K562 (cell line): ENCODE data around the gene TOP3A. TPM values are rescaled to one million over a fixed set of nuclear protein-coding genes. Genes with fewer than 3 reads are reported as not detected.

Experiments
- BCOR ChIP-seq: fragments of 450-650 bp; IDR thresholded peaks from 2 replicates; pipeline ENCODE4 v1.6.1; 2016
- BHLHE40 ChIP-seq: IDR thresholded peaks from 2 replicates; pipeline ENCODE4 v1.6.1; 2011; ENCODE audit warnings: low read length, improper control_type of control experiment
- COPS2 ChIP-seq: fragments of 450-650 bp; conservative IDR thresholded peaks from 2 replicates; pipeline ENCODE4 v1.6.1; 2016; ENCODE audit warnings: mild to moderate bottlenecking, moderate library complexity
- RCOR1 ChIP-seq, 2 experiments: IDR thresholded peaks; 2 replicates each; pipeline ENCODE4 v1.6.1; 2012; ENCODE audit warnings: low read depth in 2 of 2, low read length in 2 of 2, borderline replicate concordance in 1 of 2, improper control_type of control experiment in 1 of 2
- ZNF197 ChIP-seq: fragments of 200-800 bp; sonication (Bioruptor generic); IDR thresholded peaks from 2 replicates; pipeline ENCODE4 v1.6.1; 2016; ENCODE audit warnings: low read depth, missing genetic modification characterization, missing compliant biosample characterization
- ZNF79 ChIP-seq: fragments of 250-450 bp; sonication (Bioruptor Pico); IDR thresholded peaks from 2 replicates; pipeline ENCODE4 v1.4.0; 2020; ENCODE audit warnings: low read depth, mild to moderate bottlenecking, moderate library complexity
- polyA plus RNA-seq, 8 experiments: library from polyadenylated mRNA; depleted of rRNA in 4 of 8; stranded (reverse) in 5 of 8; unstranded in 3 of 8; fragments of >200 nt; fragmentation: Nextera tagmentation in 2 of 8; fragmentation: Illumina TruSeq in 1 of 8; extraction: Ambion mirVana in 2 of 8; extraction: Trizol in 1 of 8; gene quantifications; 2 replicates each; pipeline versions ENCODE4 v1.2.1 to v1.2.3, GENCODE V29; 2011 to 2014; ENCODE audit warnings: inconsistent platforms in 1 of 8, missing spikeins in 1 of 8
- total RNA-seq, 7 experiments: library from RNA; depleted of rRNA in 6 of 7; stranded (reverse); fragments of >200 nt in 6 of 7; fragmentation: Illumina TruSeq in 2 of 7; extraction: Trizol in 2 of 7; gene quantifications; 2 replicates each; pipeline versions ENCODE4 v1.2.1 to v1.2.3, GENCODE V29; 2011 to 2021; ENCODE audit warnings: low replicate concordance in 1 of 7
- TF ChIP-seq, protein P1 (sequence below), 2 experiments: fragments of 450-650 bp; IDR thresholded peaks; 2 replicates each; pipeline ENCODE4 v1.6.1; 2016; ENCODE audit warnings: mild to moderate bottlenecking in 2 of 2, borderline replicate concordance in 1 of 2, low read depth in 1 of 2, moderate library complexity in 1 of 2
- TF ChIP-seq, protein P2 (sequence below): sonication (generic); formaldehyde crosslinking; IDR thresholded peaks from 2 replicates; pipeline ENCODE4 v1.8.1; 2023; ENCODE audit warnings: mild to moderate bottlenecking, missing genetic modification reagents

TOP3A gene
- total and polyA plus RNA-seq, 9 of the 15 experiments (the other 6 are each of a cell fraction or from before 2014, with no cell fraction given): 5.2 to 49.7 (median 24.7) TPM

DNA sequence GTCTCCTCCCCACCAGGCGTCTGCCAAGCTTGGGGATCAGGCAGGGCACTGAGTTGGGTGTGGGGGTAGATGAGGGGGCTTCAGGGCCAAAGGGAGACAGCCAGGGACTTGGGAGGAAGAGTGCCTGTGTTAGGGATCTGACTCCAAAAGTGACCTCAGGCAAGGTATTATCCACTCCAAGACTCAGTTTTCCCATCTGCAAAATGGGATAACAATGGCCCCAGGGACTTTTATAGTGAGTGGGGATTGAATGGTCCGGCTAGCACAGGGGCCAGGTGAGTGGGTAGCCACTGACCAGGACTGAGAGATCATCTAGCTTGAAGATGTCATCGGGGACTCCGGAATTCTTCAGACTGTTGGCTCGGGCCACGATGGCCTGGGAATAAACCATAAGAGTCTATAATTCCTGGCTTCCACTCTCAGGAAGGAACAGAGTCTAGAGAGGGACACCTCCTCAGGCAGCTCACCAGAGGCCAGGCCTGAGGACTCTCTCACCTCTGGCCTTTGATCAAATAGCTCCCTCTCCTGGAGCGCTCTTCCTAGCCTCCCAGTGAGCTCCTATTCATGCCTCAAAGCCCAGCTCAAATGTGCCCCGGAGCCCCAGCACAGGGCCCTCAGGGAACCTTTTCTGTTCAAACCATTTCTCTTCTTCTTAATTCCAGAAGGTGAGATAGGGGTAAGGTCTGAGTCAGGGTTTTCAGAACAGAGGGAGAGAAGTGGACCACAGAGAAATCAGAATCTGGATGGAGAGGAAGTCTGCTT lies 59.7 kb downstream of the TOP3A start (continued):
- TF ChIP-seq, protein P1, sequence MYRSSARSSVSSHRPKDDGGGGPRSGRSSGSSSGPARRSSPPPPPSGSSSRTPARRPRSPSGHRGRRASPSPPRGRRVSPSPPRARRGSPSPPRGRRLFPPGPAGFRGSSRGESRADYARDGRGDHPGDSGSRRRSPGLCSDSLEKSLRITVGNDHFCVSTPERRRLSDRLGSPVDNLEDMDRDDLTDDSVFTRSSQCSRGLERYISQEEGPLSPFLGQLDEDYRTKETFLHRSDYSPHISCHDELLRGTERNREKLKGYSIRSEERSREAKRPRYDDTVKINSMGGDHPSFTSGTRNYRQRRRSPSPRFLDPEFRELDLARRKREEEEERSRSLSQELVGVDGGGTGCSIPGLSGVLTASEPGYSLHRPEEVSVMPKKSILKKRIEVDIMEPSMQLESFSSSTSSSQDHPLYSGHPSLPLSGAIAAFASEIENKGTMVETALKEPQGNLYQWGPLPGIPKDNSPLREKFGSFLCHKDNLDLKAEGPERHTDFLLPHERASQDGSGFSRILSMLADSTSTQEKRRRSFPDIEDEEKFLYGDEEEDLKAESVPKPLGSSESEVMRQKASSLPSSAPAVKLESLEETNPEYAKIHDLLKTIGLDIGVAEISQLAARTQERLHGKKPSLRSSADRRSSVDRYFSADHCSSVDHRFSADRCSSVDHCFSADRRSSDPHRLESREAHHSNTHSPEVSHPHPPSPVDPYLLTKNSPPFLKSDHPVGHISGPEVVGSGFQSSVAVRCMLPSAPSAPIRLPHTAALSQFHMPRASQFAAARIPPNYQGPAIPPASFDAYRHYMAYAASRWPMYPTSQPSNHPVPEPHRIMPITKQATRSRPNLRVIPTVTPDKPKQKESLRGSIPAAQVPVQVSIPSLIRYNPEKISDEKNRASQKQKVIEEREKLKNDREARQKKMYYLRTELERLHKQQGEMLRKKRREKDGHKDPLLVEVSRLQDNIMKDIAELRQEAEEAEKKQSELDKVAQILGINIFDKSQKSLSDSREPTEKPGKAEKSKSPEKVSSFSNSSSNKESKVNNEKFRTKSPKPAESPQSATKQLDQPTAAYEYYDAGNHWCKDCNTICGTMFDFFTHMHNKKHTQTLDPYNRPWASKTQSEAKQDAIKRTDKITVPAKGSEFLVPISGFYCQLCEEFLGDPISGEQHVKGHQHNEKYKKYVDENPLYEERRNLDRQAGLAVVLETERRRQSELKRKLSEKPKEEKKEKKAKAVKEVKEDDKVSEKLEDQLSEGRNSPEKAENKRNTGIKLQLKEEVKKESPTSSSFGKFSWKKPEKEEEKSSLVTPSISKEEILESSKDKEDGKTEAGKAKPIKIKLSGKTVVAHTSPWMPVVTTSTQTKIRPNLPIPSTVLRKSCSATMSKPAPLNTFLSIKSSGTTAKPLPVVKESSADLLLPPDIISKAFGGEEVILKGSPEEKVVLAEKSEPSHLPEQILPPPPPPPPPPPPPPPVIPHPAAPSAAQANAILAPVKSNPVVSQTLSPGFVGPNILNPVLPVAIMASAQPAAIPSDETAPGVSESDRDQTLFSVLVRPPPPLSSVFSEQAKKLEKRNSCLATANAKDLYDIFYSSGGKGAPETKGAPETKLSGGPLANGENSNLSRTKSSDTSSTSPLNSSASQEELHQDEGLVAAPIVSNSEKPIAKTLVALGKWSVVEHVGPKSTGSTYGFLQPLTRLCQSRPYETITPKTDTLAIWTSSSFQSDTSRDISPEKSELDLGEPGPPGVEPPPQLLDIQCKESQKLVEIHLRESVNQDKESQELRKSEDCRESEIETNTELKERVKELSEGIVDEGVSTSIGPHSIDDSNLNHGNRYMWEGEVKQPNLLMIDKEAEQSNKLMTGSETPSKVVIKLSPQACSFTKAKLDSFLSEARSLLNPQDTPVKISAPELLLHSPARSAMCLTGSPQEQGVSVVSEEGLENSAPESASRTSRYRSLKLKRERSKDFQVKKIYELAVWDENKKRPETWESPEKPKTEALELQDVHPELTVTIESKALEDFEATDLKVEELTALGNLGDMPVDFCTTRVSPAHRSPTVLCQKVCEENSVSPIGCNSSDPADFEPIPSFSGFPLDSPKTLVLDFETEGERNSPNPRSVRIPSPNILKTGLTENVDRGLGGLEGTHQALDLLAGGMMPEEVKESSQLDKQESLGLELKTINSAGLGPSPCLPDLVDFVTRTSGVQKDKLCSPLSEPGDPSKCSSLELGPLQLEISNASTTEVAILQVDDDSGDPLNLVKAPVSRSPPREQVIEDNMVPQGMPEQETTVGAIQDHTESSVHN (IDR thresholded peaks at IDR 0.05; ENCODE audit: borderline replicate concordance in 1 of 2, low read depth in 1 of 2): no peak
- TF ChIP-seq ZNF197: no peak
- no peak for TF ChIP-seq ZNF79 (CRISPR knock-in tag)
- no peak for TF ChIP-seq BHLHE40
- peak; percentile 69 for TF ChIP-seq BCOR
- TF ChIP-seq, protein P2, sequence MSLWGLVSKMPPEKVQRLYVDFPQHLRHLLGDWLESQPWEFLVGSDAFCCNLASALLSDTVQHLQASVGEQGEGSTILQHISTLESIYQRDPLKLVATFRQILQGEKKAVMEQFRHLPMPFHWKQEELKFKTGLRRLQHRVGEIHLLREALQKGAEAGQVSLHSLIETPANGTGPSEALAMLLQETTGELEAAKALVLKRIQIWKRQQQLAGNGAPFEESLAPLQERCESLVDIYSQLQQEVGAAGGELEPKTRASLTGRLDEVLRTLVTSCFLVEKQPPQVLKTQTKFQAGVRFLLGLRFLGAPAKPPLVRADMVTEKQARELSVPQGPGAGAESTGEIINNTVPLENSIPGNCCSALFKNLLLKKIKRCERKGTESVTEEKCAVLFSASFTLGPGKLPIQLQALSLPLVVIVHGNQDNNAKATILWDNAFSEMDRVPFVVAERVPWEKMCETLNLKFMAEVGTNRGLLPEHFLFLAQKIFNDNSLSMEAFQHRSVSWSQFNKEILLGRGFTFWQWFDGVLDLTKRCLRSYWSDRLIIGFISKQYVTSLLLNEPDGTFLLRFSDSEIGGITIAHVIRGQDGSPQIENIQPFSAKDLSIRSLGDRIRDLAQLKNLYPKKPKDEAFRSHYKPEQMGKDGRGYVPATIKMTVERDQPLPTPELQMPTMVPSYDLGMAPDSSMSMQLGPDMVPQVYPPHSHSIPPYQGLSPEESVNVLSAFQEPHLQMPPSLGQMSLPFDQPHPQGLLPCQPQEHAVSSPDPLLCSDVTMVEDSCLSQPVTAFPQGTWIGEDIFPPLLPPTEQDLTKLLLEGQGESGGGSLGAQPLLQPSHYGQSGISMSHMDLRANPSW (CRISPR knock-in tag): no peak
- no peak for TF ChIP-seq COPS2
- peak in 1 of 2 experiments; percentile 40; a peak in 1 of 4 replicates for TF ChIP-seq RCOR1 (IDR thresholded peaks at IDR 0.05; ENCODE audit: borderline replicate concordance in 1 of 2, low read depth in 2 of 2, low read length in 2 of 2)
